Measurements from ENCODE around the gene SLC9A2. TPM values are rescaled to one million over a fixed set of nuclear protein-coding genes. Genes with fewer than 3 reads are reported as not detected.

SLC9A2 gene
- total and polyA plus RNA-seq, 2 of the 13 experiments (the other 11 are each of a cell fraction or from before 2014, with no cell fraction given) = 0.02 TPM; not detected in 1

- TF ChIP-seq, protein P1, sequence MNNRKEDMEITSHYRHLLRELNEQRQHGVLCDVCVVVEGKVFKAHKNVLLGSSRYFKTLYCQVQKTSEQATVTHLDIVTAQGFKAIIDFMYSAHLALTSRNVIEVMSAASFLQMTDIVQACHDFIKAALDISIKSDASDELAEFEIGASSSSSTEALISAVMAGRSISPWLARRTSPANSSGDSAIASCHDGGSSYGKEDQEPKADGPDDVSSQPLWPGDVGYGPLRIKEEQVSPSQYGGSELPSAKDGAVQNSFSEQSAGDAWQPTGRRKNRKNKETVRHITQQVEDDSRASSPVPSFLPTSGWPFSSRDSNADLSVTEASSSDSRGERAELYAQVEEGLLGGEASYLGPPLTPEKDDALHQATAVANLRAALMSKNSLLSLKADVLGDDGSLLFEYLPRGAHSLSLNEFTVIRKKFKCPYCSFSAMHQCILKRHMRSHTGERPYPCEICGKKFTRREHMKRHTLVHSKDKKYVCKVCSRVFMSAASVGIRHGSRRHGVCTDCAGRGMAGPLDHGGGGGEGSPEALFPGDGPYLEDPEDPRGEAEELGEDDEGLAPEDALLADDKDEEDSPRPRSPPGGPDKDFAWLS (CRISPR knock-in tag; IDR thresholded peaks at IDR 0.05; ENCODE audit: borderline replicate concordance) = no peak
- TF ChIP-seq SP5 (CRISPR knock-in tag; IDR thresholded peaks at IDR 0.05; ENCODE audit: borderline replicate concordance, low read depth) = peak; percentile 60; the same call in 1 of the 2 replicates
- TF ChIP-seq MAFG (CRISPR knock-in tag; IDR thresholded peaks at IDR 0.05) = no peak
- TF ChIP-seq, protein P2, sequence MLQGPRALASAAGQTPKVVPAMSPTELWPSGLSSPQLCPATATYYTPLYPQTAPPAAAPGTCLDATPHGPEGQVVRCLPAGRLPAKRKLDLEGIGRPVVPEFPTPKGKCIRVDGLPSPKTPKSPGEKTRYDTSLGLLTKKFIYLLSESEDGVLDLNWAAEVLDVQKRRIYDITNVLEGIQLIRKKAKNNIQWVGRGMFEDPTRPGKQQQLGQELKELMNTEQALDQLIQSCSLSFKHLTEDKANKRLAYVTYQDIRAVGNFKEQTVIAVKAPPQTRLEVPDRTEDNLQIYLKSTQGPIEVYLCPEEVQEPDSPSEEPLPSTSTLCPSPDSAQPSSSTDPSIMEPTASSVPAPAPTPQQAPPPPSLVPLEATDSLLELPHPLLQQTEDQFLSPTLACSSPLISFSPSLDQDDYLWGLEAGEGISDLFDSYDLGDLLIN (CRISPR knock-in tag; IDR thresholded peaks at IDR 0.05; ENCODE audit: borderline replicate concordance) = no peak
- 0 out of 2 replicates have a peak, but pooled peaks have one; percentile 58 for TF ChIP-seq ZNF224 (CRISPR knock-in tag; IDR thresholded peaks at IDR 0.05)
- no peak for TF ChIP-seq ZNF235 (CRISPR knock-in tag; IDR thresholded peaks at IDR 0.05; ENCODE audit: borderline replicate concordance)
- TF ChIP-seq ZNF275 (CRISPR knock-in tag; IDR thresholded peaks at IDR 0.05; ENCODE audit: borderline replicate concordance) = no peak
- peak; percentile 45; the same call in 1 of the 2 replicates for TF ChIP-seq NFATC3 (CRISPR knock-in tag; IDR thresholded peaks at IDR 0.05)
- TF ChIP-seq KLF15 (CRISPR knock-in tag; IDR thresholded peaks at IDR 0.05; ENCODE audit: borderline replicate concordance) = no peak
- TF ChIP-seq STAT5B (CRISPR knock-in tag; IDR thresholded peaks at IDR 0.05) = no peak
- TF ChIP-seq, protein P3, sequence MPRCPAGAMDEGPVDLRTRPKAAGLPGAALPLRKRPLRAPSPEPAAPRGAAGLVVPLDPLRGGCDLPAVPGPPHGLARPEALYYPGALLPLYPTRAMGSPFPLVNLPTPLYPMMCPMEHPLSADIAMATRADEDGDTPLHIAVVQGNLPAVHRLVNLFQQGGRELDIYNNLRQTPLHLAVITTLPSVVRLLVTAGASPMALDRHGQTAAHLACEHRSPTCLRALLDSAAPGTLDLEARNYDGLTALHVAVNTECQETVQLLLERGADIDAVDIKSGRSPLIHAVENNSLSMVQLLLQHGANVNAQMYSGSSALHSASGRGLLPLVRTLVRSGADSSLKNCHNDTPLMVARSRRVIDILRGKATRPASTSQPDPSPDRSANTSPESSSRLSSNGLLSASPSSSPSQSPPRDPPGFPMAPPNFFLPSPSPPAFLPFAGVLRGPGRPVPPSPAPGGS (CRISPR knock-in tag; IDR thresholded peaks at IDR 0.05) = no peak
- peak; percentile 18; the same call in 1 of the 2 replicates for TF ChIP-seq MAFF (IDR thresholded peaks at IDR 0.05; ENCODE audit: low read depth, low read length)
- peak; percentile 59 for TF ChIP-seq THAP11 (CRISPR knock-in tag; IDR thresholded peaks at IDR 0.05)
- peak; percentile 97 for TF ChIP-seq ZMYM4 (CRISPR knock-in tag; IDR thresholded peaks at IDR 0.05)
- no peak for TF ChIP-seq ZNF775 (CRISPR knock-in tag; IDR thresholded peaks at IDR 0.05; ENCODE audit: borderline replicate concordance)
- no peak for TF ChIP-seq MED13 (CRISPR knock-in tag; IDR thresholded peaks at IDR 0.05)
- TF ChIP-seq GMEB2 (CRISPR knock-in tag; IDR thresholded peaks at IDR 0.05; ENCODE audit: low read depth) = no peak
- TF ChIP-seq, protein P4, sequence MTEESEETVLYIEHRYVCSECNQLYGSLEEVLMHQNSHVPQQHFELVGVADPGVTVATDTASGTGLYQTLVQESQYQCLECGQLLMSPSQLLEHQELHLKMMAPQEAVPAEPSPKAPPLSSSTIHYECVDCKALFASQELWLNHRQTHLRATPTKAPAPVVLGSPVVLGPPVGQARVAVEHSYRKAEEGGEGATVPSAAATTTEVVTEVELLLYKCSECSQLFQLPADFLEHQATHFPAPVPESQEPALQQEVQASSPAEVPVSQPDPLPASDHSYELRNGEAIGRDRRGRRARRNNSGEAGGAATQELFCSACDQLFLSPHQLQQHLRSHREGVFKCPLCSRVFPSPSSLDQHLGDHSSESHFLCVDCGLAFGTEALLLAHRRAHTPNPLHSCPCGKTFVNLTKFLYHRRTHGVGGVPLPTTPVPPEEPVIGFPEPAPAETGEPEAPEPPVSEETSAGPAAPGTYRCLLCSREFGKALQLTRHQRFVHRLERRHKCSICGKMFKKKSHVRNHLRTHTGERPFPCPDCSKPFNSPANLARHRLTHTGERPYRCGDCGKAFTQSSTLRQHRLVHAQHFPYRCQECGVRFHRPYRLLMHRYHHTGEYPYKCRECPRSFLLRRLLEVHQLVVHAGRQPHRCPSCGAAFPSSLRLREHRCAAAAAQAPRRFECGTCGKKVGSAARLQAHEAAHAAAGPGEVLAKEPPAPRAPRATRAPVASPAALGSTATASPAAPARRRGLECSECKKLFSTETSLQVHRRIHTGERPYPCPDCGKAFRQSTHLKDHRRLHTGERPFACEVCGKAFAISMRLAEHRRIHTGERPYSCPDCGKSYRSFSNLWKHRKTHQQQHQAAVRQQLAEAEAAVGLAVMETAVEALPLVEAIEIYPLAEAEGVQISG (CRISPR knock-in tag; IDR thresholded peaks at IDR 0.05) = peak; percentile 68; the same call in 1 of the 2 replicates
- peak; percentile 87 for TF ChIP-seq ISL2 (CRISPR knock-in tag; IDR thresholded peaks at IDR 0.05)
- TF ChIP-seq SALL2 (CRISPR knock-in tag; IDR thresholded peaks at IDR 0.05) = no peak
These were observed 104.7 kb downstream of the SLC9A2 start (continued) for GRCh38 chr2:102724016-102724490.

Measured in HepG2 (cell line).